ENCODE measurements around the gene MKKS. TPM values are rescaled to one million over a fixed set of nuclear protein-coding genes. Genes with fewer than 3 reads are reported as not detected.
"Not testable (repeated sequence)": the region's sequence is repeated elsewhere in the genome, so short reads cannot be mapped to it uniquely, and the experiment has no call there.

The MKKS gene
- total RNA-seq, 1 donor from 2014 or later: 5.1 TPM

- no peak overlapping the region for H3K4me3 ChIP-seq (ENCODE audit: low read depth, low read length)
- no peak for TF ChIP-seq CTCF (conservative IDR thresholded peaks at IDR 0.05; ENCODE audit: low read depth, low read length)
- DNase-seq (ENCODE audit: low read depth): no peak
Observed at GRCh38 chr20:10430000-10430466, 4.0 kb downstream of the MKKS start.

- H3K4me3 ChIP-seq (ENCODE audit: low read depth, low read length): no peak overlapping the region
- no peak for DNase-seq (ENCODE audit: low read depth)
- TF ChIP-seq CTCF (conservative IDR thresholded peaks at IDR 0.05; ENCODE audit: low read depth, low read length): no peak
Observed at GRCh38 chr20:10429443-10429981, 4.5 kb downstream of the MKKS start.

- no peak for TF ChIP-seq CTCF (conservative IDR thresholded peaks at IDR 0.05; ENCODE audit: low read depth, low read length)
- H3K4me3 ChIP-seq (ENCODE audit: low read depth, low read length): no peak overlapping the region
- DNase-seq (ENCODE audit: low read depth): no peak
Observed at GRCh38 chr20:10428008-10428407, 6.0 kb downstream of the MKKS start.

- H3K4me3 ChIP-seq (ENCODE audit: low read depth, low read length): no peak overlapping the region
- DNase-seq (ENCODE audit: low read depth): no peak
- peak; percentile 93 for TF ChIP-seq CTCF (conservative IDR thresholded peaks at IDR 0.05; ENCODE audit: low read depth, low read length)
Observed at GRCh38 chr20:10427060-10427692, 6.8 kb downstream of the MKKS start.

GRCh38 chr20:10423735-10424134, 10.3 kb downstream of the MKKS start:
- H3K4me3 ChIP-seq (ENCODE audit: low read depth, low read length): no peak overlapping the region
- no peak for TF ChIP-seq CTCF (conservative IDR thresholded peaks at IDR 0.05; ENCODE audit: low read depth, low read length)
- DNase-seq (ENCODE audit: low read depth): no peak

GRCh38 chr20:10419550-10420133, 14.4 kb downstream of the MKKS start:
- H3K4me3 ChIP-seq (ENCODE audit: low read depth, low read length): no peak overlapping the region
- DNase-seq (ENCODE audit: low read depth): peak; percentile 26
- TF ChIP-seq CTCF (conservative IDR thresholded peaks at IDR 0.05; ENCODE audit: low read depth, low read length): no peak

GRCh38 chr20:10417218-10417617, 16.8 kb downstream of the MKKS start:
- not testable (repeated sequence) for DNase-seq (ENCODE audit: low read depth); H3K4me3 ChIP-seq (ENCODE audit: low read depth, low read length)
